GM12874 (cell line): ENCODE data around the gene PPRC1.
A peak's percentile ranks its signal among the peaks of the same experiment; 100 is the strongest.

Experiments used
- TF ChIP-seq, protein P1 (sequence below): IDR thresholded peaks from 2 replicates; pipeline ENCODE4 v1.5.1; 2011; ENCODE audit warnings: low read depth, mild to moderate bottlenecking, control low read depth, low read length, moderate library complexity; ENCODE audit not compliant: insufficient read depth

The PPRC1 gene

GRCh38 chr10:102114861-102115618 lies 17.8 kb upstream of the PPRC1 start:
- TF ChIP-seq, protein P1, sequence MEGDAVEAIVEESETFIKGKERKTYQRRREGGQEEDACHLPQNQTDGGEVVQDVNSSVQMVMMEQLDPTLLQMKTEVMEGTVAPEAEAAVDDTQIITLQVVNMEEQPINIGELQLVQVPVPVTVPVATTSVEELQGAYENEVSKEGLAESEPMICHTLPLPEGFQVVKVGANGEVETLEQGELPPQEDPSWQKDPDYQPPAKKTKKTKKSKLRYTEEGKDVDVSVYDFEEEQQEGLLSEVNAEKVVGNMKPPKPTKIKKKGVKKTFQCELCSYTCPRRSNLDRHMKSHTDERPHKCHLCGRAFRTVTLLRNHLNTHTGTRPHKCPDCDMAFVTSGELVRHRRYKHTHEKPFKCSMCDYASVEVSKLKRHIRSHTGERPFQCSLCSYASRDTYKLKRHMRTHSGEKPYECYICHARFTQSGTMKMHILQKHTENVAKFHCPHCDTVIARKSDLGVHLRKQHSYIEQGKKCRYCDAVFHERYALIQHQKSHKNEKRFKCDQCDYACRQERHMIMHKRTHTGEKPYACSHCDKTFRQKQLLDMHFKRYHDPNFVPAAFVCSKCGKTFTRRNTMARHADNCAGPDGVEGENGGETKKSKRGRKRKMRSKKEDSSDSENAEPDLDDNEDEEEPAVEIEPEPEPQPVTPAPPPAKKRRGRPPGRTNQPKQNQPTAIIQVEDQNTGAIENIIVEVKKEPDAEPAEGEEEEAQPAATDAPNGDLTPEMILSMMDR, result no peak

DNA sequence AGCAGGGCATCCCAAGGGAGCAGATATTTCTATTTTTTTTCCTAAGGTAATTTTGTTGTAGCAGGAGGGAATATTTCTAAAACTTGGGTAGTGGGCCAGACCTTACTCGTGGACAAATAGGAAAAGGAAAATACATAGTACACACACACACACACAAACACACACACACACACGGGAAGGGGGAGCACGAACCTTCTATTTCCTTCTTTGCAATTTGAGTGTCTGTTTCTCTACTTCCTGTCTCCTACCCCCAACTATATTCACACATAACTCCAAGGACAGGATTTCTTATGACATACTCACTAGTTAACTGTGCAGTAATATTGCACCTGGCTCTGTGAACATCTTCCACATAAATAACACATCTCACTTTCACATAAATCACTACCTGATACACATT lies 17.1 kb upstream of the PPRC1 start:
- TF ChIP-seq, protein P1, result no peak

DNA sequence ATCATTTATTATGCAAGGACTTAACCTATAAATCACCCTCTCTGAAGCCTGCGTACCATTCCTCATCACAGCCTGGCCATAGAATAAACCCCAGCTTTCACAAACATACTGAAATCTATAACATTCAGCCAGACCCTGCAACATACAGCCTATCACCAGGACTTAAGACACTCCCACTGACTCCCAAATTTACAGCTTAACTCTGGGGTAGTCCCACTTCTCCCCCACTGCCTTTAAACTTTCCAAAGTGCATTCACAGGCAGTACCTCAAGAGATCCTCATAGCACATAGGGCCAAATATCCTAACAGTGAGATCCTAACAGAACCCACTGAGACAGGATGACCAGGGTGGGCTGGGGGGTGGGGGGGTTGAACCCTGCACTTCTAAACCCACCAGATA lies 16.2 kb upstream of the PPRC1 start:
- TF ChIP-seq, protein P1, result no peak

DNA sequence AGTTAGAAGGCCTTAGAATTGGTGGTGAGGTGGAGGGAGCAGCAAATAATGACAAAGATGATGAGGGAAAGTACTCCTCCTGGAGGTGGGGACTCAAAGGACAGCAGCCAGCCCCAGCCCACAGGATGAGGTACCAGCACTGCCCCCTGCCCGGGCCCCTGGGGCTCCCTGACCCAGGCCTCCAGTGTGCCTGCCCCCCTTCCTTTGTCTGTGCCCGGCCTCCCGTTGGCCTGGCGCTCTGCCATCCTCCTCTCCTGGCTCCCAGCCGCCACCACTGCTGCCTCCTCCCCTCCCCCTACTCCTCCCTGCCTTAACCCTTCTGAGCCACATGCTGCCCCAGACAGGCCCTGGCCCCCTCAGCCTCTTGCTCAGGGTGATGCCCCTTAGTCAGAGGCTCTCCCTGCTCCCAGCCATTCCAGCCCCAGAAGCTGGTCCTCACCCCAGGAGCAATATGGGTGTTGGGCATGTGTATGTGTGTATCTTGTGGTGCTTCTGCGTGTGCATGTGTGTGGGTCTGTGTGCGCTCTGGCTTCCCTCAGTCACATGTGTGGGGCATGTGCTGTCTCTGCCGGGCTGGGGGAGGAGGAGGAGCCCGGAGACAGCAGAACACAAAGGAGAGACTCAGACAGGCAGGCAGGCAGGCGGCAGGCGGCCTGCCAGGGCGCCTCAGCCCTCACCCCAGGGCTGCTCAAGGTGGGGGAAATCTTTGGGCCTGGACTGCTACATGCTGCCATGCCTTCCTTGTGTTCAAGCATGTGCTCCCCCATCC lies 15.3 kb upstream of the PPRC1 start:
- TF ChIP-seq, protein P1, result 0 out of 2 replicates have a peak, but pooled peaks have one; percentile 28

- TF ChIP-seq, protein P1, result no peak
Observed at GRCh38 chr10:102118867-102119266, 14.0 kb upstream of the PPRC1 start.

DNA sequence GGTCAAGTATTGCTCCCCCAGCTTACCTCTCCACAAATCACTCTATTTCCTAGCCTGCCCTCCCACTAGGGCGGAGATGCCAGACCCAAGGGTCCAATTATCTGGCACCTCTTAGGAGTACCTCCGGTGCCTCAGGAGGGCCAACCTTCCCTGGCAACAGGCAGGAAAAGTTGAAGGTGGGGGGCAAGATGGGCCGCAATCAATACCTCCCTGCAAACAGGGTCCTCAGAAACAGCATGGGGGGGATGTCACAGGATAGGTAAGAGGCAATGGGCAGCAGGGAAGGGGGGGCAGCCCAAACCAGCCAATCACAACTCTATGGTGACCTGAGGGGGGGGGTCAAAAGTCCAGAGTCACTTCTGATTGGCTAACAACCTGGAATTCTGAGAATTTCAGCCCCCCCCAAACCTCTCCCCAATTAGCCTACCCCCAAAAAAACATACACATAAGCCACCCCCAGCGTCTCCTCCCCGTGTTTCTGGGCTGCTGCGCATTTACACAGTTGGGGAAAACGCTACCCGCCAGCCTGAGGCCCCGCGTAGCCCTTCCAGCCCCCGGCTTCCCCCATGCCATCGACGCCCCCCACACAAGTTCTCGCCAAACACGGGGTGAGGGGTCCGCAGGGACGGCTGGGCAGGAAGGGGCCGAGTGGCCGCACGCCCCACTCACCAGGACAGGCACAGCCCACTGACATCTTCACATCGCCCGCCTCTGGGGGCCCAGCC lies 13.3 kb upstream of the PPRC1 start:
- TF ChIP-seq, protein P1, result no peak
